Heart left ventricle (tissue), 13 donors: ENCODE data around the gene TRIM66.

Source experiments
- POLR2A ChIP-seq, 2 donors: fragments of 450-650 bp; IDR thresholded peaks; one replicate each; pipeline ENCODE4 v1.6.1; 2017; ENCODE audit warnings: antibody characterized with exemption in 2 of 2, mild to moderate bottlenecking in 2 of 2, moderate library complexity in 2 of 2
- TF ChIP-seq, protein P1 (sequence below), 12 donors: fragments of 200-600 bp; sonication (generic) in 4 of 12; IDR thresholded peaks; one replicate each; pipeline versions ENCODE4 v1.5.0 to v1.8.0; 2018 to 2022; ENCODE audit warnings: antibody characterized with exemption in 12 of 12, mild to moderate bottlenecking in 5 of 12
- donor health status: ischemic (EF 13 %, LVEDD 7.1; RV severe dilation, severe dysfunction).
- donor health status: DM: no; HTN: yes; CAD: no.
- donor health status: DM: no; HTN: no; CAD: no.
- donor health status: ischemic (EF 25% LVEDD 6.9; RV normal size, moderate dysfunction).
- donor health status: ischemic (EF 25% LVEDD 5.7; RV mildly dilated, moderate dysfunction).
- donor health status: ischemic (EF 35%, LVEDD 5.7; RV mildly dilated, moderate dysfunction).
- donor health status: nonischemic (EF 11% LVEDD 7.7; RV severe dilation, severe dysfunction).
- donor health status: DM: yes; HTN: yes; CAD: no.
- donor health status: PGD.
- donor health status: ischemic (EF 29% LVEDD 5.4; RV normal size, mild dysfunction).
- donor health status: nonischemic (EF 23%, LVEDD 6.1; RV moderate dilation, normal function).

DNA sequence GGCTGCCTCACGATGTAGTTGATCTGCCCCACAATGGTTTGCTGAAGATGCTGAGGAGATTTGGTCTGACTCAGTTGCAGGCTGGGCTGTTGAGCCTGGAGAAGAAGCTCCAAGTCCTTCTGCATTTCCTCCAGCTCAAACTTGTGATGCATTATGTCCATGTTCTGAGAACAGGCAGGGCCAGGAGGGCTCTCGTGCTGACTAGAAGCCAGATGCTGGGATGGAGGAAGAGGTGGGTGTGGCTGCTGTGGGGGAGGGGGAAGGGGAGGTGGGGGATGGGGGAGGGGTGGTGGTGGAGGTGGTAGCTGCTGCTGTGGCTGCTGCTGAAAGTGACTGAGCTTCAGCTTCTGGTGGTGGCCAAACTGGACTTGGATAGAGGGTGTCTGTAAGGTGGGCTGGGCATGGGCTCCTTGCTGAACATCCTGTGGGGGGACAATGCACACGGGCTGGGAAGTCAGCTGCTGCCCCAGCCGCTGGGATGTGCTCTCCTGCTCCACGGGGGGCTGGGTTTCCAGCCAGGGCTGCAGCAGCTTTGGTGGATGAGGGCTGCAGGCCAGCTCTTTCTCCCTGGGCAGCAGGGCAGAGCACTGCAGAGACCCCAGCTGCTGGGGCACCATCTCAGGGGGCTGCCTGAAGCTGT lies 42.1 kb downstream of the TRIM66 start:
- TF ChIP-seq, protein P1, sequence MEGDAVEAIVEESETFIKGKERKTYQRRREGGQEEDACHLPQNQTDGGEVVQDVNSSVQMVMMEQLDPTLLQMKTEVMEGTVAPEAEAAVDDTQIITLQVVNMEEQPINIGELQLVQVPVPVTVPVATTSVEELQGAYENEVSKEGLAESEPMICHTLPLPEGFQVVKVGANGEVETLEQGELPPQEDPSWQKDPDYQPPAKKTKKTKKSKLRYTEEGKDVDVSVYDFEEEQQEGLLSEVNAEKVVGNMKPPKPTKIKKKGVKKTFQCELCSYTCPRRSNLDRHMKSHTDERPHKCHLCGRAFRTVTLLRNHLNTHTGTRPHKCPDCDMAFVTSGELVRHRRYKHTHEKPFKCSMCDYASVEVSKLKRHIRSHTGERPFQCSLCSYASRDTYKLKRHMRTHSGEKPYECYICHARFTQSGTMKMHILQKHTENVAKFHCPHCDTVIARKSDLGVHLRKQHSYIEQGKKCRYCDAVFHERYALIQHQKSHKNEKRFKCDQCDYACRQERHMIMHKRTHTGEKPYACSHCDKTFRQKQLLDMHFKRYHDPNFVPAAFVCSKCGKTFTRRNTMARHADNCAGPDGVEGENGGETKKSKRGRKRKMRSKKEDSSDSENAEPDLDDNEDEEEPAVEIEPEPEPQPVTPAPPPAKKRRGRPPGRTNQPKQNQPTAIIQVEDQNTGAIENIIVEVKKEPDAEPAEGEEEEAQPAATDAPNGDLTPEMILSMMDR (IDR thresholded peaks at IDR 0.05): no peak
- TF ChIP-seq POLR2A (IDR thresholded peaks at IDR 0.05): no peak
